ENCODE results near the gene BABAM2.
"Not testable (repeated sequence)": the region's sequence is repeated elsewhere in the genome, so short reads cannot be mapped to it uniquely, and the experiment has no call there.

Gene BABAM2

DNA sequence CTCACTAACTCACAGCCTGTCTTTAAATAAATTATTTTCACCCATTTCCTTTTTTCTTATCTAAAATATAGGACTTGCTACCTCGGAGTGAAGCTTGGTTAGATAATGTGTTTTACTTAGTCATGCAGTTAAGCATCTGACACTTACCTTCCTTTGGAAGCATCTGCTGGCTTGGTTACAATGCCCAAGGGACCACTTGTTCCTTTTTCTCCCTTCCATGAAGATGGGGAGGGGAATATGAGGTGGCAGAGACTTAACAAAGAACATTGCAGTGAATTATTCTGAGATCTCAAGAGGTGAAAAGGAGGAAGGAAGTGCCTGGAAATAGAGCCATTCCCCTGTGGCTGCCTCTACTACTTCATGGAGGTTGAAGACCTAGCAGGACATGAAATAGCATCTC lies 356.8 kb downstream of the BABAM2 start:
- ChIA-PET CTCF (no interaction called here), POLR2A (interaction anchor here (1.7 kb wide), 1 partner anchor 9 kb away, joined by 3 read pairs; no protein-coding TSS in a partner anchor)
- TF ChIP-seq ARNT (IDR thresholded peaks at IDR 0.05) (no peak), FOXA1 (IDR thresholded peaks at IDR 0.05) (no peak)
- no peak for DNase-seq (ENCODE audit: extremely low spot score)

- ChIA-PET POLR2A (interaction anchor here (1.7 kb wide), 1 partner anchor 9 kb away, joined by 3 read pairs; no protein-coding TSS in a partner anchor), CTCF (no interaction called here)
- TF ChIP-seq BHLHE40 (IDR thresholded peaks at IDR 0.05; ENCODE audit: borderline replicate concordance), result no peak
- no peak for TF ChIP-seq FOXM1 (IDR thresholded peaks at IDR 0.05; ENCODE audit: borderline replicate concordance)
- no peak for TF ChIP-seq TARDBP (IDR thresholded peaks at IDR 0.05)
- no peak for TF ChIP-seq ARNT (IDR thresholded peaks at IDR 0.05)
- TF ChIP-seq L3MBTL2 (conservative IDR thresholded peaks at IDR 0.05), result no peak
- no peak for TF ChIP-seq FOXA1 (IDR thresholded peaks at IDR 0.05)
- no peak for DNase-seq (ENCODE audit: extremely low spot score)
These were observed 357.2 kb downstream of the BABAM2 start for GRCh38 chr2:28247734-28248133.

GRCh38 chr2:28248511-28248910 lies 358.0 kb downstream of the BABAM2 start:
- DNase-seq (ENCODE audit: extremely low spot score), result no peak
- ChIA-PET POLR2A (interaction anchor here (1.7 kb wide), 1 partner anchor 10 kb away, joined by 3 read pairs; no protein-coding TSS in a partner anchor), CTCF (interaction anchor here (0.8 kb wide), 1 partner anchor 25 kb away, joined by 3 read pairs; no protein-coding TSS in a partner anchor)
- no peak for TF ChIP-seq ARNT (IDR thresholded peaks at IDR 0.05)
- peak; percentile 34; the same call in 1 of the 2 replicates for TF ChIP-seq PKNOX1 (IDR thresholded peaks at IDR 0.05)

DNA sequence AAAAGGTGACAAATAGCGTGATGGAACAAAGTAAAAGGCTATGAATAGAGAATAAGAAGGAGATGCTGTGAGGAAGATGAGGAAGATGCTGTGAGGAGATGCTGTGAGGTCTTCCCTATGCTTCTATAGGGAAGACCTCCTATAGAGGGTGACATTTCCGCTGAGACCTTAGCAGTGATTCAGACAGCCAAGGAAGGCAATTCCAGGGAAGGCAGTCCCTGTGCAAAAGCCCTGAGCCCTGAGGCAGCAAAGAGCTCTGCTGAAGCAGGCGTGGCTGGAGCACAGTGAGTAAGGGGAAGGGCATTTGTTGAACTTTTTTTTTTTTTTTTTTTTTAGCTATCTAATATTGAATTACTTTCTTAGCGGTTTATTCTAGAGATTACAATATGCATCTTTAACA lies 359.5 kb downstream of the BABAM2 start:
- ChIA-PET POLR2A (no interaction called here), CTCF (no interaction called here)
- TF ChIP-seq FOXM1 (IDR thresholded peaks at IDR 0.05; ENCODE audit: borderline replicate concordance) (no peak), TARDBP (IDR thresholded peaks at IDR 0.05) (no peak), HDGF (IDR thresholded peaks at IDR 0.05; ENCODE audit: borderline replicate concordance) (no peak), L3MBTL2 (conservative IDR thresholded peaks at IDR 0.05) (no peak), NFRKB (IDR thresholded peaks at IDR 0.05) (no peak), ELF4 (IDR thresholded peaks at IDR 0.05) (no peak), SUZ12 (IDR thresholded peaks at IDR 0.05) (no peak), ARNT (IDR thresholded peaks at IDR 0.05) (no peak), FOXK2 (IDR thresholded peaks at IDR 0.05) (no peak), PKNOX1 (IDR thresholded peaks at IDR 0.05) (no peak), ZNF384 (IDR thresholded peaks at IDR 0.05) (no peak), SP1 (IDR thresholded peaks at IDR 0.05) (no peak), CTBP1 (IDR thresholded peaks at IDR 0.05; ENCODE audit: borderline replicate concordance) (no peak), FOXA1 (IDR thresholded peaks at IDR 0.05) (no peak), LEF1 (IDR thresholded peaks at IDR 0.05; ENCODE audit: borderline replicate concordance) (no peak), BHLHE40 (IDR thresholded peaks at IDR 0.05; ENCODE audit: borderline replicate concordance) (no peak)
- DNase-seq (ENCODE audit: extremely low spot score), result no peak

DNA sequence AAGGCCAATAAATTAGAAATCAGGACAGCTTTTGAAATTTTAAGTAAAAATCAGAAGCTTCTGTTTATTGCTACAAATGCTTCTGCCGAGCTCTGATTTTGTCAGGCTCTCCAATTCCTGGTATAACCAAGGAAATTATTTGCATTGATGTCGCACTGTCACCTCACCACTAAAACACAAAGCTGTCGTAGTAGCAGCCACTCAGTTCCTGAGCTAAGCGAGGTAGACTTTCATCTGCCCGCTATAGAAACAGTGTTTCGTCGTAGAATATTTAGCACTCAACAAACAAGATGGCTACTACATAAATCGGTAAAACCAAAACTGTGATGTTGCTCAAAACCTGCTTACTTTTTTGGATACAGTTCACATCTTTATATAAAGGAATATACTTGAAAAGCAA lies 360.8 kb downstream of the BABAM2 start:
- POLR2A ChIA-PET, result interaction anchor here (1.0 kb wide), 1 partner anchor 17 kb away, joined by 3 read pairs; no protein-coding TSS in a partner anchor
- CTCF ChIA-PET, result no interaction called here
- TF ChIP-seq ELF4 (IDR thresholded peaks at IDR 0.05) (no peak), HDGF (IDR thresholded peaks at IDR 0.05; ENCODE audit: borderline replicate concordance) (no peak), NFRKB (IDR thresholded peaks at IDR 0.05) (no peak), FOXA1 (IDR thresholded peaks at IDR 0.05) (no peak), CTBP1 (IDR thresholded peaks at IDR 0.05; ENCODE audit: borderline replicate concordance) (no peak), SP1 (IDR thresholded peaks at IDR 0.05) (no peak), L3MBTL2 (conservative IDR thresholded peaks at IDR 0.05) (no peak), ZNF384 (IDR thresholded peaks at IDR 0.05) (no peak), TARDBP (IDR thresholded peaks at IDR 0.05) (no peak), PKNOX1 (IDR thresholded peaks at IDR 0.05) (no peak), SUZ12 (IDR thresholded peaks at IDR 0.05) (no peak), ARNT (IDR thresholded peaks at IDR 0.05) (no peak)
- DNase-seq (ENCODE audit: extremely low spot score), result no peak

GRCh38 chr2:28252311-28252710 lies 361.8 kb downstream of the BABAM2 start:
- ChIA-PET POLR2A (no interaction called here), CTCF (no interaction called here)
- no peak for TF ChIP-seq L3MBTL2 (conservative IDR thresholded peaks at IDR 0.05)
- TF ChIP-seq FOXM1 (IDR thresholded peaks at IDR 0.05; ENCODE audit: borderline replicate concordance), result no peak
- no peak for TF ChIP-seq ARNT (IDR thresholded peaks at IDR 0.05)
- TF ChIP-seq HDGF (IDR thresholded peaks at IDR 0.05; ENCODE audit: borderline replicate concordance), result no peak
- no peak for DNase-seq (ENCODE audit: extremely low spot score)

- POLR2A ChIA-PET, result no interaction called here
- TF ChIP-seq SUZ12 (IDR thresholded peaks at IDR 0.05) (no peak), FOXK2 (IDR thresholded peaks at IDR 0.05) (no peak), CTBP1 (IDR thresholded peaks at IDR 0.05; ENCODE audit: borderline replicate concordance) (no peak), TARDBP (IDR thresholded peaks at IDR 0.05) (no peak), LEF1 (IDR thresholded peaks at IDR 0.05; ENCODE audit: borderline replicate concordance) (no peak), FOXM1 (IDR thresholded peaks at IDR 0.05; ENCODE audit: borderline replicate concordance) (no peak), PKNOX1 (IDR thresholded peaks at IDR 0.05) (no peak), HDGF (IDR thresholded peaks at IDR 0.05; ENCODE audit: borderline replicate concordance) (no peak), SP1 (IDR thresholded peaks at IDR 0.05) (no peak), L3MBTL2 (conservative IDR thresholded peaks at IDR 0.05) (no peak)
- CTCF ChIA-PET, result interaction anchor here (1.1 kb wide), 1 partner anchor 16 kb away, joined by 3 read pairs; no protein-coding TSS in a partner anchor
- DNase-seq (ENCODE audit: extremely low spot score), result no peak
These were observed 363.0 kb downstream of the BABAM2 start for GRCh38 chr2:28253543-28253942.

DNA sequence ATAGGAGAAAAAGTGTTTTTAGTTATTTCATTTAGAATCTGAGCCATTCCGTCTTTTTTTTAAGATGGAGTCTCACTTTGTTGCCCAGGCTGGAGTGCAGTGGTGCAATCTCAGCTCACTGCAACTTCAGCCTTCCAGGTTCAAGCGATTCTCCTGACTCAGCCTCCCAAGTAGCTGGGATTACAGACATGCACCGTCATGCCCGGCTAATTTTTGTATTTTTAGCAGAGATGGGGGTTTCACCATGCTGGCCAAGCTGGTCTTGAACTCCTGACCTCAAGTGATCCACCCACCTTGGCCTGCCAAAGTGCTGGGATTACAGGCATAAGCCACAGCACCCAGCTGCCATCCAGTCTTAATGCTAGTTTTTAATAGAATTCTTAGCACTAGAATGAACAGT lies 364.7 kb downstream of the BABAM2 start:
- DNase-seq (ENCODE audit: extremely low spot score); POLR2A ChIA-PET; CTCF ChIA-PET: not testable (repeated sequence)

Measured in HEK293T (cell line).